ENCODE measurements around the gene HAGH.
A peak's percentile ranks its signal among the peaks of the same experiment; 100 is the strongest.

The HAGH gene

GRCh38 chr16:1772362-1772907 is 54.2 kb downstream of the HAGH start, which contains the start of gene EME2:
EME2 (plus strand) TSS chr16:1772810; CDS start chr16:1773228, 418 bp downstream.
- DNase-seq = peak; percentile 13 to 77 (median 52)

GRCh38 chr16:1771864-1772361 is 54.7 kb downstream of the HAGH start:
- DNase-seq = peak in 1 of 6 experiments; percentile 49

- peak; percentile 40 to 66 (median 65) for DNase-seq
These were observed 55.3 kb downstream of the HAGH start, which contains the start of gene NME3 for GRCh38 chr16:1771188-1771863. NME3 (minus strand) TSS chr16:1771543; CDS start chr16:1771534, 9 bp downstream.

- DNase-seq = peak in 5 of 6 experiments; percentile 22 to 41 (median 33)
These were observed 56.1 kb downstream of the HAGH start for GRCh38 chr16:1770328-1771187.

DNA sequence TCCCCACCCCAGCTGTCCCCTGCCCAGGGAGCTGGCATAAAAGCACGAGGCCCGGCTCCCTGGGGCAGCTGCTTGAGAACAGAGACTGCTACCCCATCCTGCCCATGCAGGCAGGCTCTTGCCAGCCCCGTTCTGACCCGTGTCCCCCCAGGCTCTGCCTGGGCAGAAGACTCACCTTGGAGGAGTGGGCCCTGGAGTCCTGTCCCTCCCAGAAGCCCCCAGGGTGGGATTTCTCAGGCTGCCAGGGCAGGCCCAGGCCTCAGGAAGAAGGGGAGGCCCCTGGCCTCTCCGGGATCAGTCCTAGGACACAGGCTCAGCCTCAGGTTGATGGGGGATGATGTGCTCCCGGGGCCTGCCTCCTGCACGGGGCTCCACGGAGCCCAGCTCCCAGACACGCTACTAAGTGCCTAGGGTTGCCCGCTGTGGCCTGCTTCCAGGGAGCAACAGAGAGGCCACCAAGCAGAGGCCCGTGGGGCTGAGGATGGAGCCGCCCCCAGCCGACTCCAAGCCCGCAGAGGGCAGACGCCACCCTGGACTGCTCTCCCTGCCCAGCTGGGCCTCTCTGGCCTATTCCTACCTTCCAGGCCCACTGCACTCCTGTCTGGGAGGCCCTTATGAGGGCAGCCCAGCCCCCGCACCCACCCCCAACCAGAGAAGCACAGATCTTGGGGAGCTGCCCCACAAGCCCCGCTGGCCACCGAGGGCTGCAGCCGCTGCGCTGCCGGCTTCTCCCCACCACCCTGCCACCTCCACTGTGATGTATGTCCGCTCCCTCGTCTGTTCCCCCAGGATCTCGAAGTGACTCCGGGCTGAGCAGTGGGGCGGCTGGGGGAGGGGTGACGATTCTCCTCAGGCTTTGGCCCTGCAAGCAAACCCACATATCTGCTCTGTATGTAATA is 57.0 kb downstream of the HAGH start:
- DNase-seq = no peak

DNA sequence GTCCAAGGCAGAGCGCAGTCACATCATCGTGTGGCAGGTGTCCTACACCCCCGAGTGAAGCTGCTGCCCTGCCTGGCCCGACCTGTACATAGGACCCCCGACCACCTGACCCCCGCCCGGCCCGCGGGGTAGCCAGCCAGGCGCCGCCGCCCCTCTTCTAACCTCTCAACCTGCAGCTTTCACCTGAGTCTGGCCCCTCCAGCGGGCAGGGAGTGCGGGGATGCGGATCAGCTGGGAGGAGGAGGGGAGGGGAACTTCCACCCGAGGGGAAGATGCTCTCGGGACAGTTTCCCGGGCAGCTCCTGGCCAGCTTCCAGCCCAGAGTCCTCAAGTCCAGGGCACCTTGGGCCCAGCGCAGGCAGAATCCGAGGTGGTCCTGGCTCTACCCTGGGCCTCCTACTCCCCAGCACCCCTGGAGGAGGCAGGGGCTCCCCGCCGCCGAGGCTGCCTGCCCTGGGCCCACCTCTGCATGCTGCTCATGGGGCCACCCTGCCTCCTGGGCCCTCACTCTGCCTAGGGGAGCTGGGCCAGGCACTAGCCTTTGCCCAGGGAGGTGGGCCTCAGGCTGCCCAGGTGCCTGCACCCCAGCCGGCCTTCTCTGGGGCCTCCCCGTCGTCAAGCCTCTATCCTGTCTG is 57.7 kb downstream of the HAGH start:
- DNase-seq = no peak

DNA sequence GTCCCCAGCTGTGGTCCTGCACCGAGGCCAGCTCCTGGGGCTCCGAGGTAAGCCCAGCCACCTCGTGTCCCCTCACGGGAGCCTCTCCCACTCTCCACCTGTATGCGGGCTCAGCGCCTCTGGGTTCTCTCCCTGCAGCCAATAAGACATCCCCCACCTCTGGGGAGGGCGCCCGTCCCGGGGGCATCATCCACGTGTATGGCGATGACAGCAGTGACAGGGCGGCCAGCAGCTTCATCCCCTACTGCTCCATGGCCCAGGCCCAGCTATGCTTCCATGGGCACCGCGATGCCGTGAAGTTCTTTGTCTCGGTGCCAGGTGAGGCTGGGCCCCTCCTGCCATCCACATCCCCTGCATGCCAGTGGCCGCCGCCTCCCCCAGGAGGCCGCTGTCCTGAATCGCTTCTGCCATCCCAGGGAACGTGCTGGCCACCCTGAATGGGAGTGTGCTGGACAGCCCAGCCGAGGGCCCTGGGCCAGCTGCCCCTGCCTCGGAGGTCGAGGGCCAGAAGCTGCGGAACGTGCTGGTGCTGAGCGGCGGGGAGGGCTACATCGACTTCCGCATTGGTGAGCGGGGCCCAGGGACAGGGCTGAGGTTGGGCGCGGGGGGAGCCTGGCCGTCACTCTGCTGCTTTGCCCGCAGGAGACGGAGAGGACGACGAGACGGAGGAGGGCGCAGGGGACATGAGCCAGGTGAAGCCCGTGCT is 58.4 kb downstream of the HAGH start:
- no peak for DNase-seq

DNA sequence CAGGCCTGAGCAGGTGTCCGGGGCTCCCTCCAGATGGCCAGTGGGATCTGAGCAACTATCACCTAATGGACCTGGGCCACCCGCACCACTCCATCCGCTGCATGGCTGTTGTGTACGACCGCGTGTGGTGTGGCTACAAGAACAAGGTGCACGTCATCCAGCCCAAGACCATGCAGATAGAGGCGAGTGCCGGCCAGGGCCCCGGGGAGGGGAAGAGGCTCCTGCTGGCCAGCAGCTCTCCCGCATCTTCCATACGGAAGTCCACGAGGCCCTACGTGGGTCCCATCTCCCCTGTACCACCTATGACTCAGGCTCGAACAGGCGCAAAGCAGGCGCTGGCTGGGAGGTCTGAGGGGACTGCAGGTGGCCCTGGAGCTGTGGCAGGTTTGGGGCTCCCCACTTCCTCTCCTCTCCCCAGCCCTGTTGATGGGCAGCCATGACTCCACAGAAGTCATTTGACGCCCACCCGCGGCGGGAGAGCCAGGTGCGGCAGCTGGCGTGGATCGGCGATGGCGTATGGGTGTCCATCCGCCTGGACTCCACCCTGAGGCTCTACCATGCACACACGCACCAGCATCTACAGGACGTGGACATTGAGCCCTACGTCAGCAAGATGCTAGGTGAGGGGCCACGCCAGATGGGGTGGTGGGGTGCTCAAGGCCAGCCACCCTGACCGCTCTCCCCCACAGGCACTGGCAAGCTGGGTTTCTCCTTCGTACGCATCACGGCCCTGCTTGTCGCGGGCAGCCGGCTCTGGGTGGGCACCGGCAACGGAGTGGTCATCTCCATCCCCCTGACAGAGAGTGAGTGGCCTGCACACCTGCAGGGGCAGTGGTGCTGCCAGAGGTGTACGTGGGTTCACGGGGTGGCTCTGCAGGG is 59.3 kb downstream of the HAGH start:
- no peak for DNase-seq

DNA sequence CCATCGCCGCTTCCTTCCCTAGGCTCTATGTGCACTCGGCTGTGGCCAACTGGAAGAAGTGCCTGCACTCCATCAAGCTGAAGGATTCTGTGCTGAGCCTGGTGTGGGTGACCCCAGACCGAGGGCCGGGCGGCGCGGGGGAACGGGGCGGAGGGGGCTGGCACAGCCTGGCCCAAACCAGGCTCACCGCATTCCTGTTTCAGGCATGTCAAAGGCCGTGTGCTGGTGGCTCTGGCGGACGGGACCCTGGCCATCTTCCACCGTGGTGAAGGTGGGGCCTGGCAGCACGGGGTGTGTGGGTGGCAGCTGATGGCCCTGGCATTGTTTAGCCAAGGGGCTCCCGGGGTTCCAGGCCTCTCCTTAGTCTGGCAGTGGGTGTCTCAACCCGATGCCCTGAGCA is 59.9 kb downstream of the HAGH start:
- DNase-seq = no peak

DNA sequence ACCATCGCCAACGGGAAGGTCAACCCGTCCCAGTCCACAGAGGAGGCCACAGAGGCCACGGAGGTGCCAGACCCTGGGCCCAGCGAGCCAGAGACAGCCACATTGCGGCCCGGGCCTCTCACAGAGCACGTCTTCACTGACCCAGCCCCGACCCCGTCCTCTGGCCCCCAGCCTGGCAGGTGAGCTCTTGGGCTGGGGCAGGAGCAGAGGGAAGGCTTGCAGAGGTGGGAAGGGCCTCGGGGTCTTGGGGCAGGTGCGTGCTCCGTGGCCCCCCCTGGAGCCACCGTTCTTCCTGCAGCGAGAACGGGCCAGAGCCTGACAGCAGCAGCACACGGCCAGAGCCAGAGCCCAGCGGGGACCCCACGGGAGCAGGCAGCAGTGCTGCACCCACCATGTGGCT is 60.4 kb downstream of the HAGH start:
- no peak for DNase-seq

- no peak for DNase-seq
These were observed 60.8 kb downstream of the HAGH start for GRCh38 chr16:1765826-1766225.

DNA sequence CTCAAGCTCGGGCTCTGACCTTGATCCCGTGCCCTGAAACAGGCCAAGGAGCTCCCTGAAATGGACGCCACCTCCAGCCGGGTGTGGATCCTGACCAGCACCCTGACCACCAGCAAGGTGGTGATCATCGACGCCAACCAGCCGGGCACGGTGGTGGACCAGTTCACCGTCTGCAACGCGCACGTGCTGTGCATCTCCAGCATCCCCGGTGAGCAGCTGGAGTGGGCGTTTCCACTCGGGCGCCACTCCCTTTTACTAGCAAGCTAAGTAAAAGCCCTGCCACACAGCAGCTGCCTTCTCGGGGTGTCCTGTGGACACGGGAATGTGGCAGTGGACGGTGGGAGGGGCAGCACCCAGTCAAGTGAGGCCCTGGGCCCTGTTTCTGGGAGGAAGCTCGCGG is 61.7 kb downstream of the HAGH start:
- DNase-seq = no peak

GRCh38 chr16:1763521-1764511 is 62.8 kb downstream of the HAGH start:
- DNase-seq = no peak

DNA sequence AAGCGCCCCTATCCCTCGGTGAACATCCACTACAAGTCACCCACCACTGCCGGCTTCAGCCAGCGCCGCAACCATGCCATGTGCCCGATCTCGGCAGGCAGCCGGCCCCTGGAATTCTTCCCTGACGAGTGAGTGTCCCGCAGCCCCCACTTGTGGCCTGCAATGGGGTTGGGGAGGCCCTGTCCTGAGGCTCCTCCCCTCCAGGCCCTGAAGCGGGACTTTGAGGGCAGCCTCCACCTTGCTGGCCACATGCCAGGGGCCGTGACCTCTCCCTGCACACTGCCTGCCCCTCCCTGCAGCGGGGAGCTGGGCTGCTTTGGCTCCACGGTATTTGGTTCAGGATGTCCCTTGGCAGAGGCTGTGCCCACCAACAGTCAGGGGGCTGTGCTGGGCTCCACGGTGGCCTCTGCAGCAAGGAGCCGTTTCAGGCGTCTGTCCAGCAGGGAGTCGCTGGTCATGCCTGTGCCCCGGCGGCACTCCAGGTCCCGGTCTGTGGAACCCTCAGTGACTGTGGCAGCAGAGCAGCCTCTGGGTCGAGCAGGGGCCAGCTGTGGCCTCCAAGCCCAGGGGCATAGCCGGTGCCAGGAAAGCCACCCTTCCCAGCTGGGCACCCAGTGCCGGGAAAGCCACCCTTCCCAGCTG is 63.6 kb downstream of the HAGH start:
- no peak for DNase-seq

DNA sequence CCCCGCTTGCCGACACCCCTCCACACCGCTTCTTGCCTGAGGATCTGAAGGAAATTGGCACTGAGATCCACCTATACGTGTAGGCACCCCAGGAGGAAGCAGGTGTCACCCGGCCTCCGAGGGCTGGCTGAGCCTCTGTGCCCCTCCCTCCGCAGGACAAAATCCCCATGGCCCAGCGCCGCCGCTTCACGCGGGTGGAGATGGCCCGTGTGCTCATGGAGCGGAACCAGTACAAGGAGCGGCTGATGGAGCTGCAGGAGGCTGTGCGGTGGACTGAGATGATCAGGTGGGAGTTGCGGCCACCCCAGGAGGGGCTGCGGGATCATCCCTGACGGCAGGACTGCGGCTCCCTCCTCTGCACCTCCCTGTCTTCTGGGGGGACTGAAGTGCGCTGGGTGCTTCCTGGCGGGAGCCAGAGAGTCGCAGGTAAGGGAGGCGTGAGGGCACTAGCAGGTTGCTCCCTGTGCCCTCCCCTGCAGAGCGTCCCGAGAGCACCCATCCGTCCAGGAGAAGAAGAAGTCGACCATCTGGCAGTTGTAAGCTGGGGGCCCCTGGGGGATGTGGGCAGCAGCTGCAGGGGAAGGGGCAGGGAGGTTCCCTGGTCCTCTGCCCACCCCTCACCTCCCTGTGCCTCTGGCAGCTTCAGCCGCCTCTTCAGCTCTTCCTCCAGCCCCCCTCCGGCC is 64.3 kb downstream of the HAGH start:
- no peak for DNase-seq

DNA sequence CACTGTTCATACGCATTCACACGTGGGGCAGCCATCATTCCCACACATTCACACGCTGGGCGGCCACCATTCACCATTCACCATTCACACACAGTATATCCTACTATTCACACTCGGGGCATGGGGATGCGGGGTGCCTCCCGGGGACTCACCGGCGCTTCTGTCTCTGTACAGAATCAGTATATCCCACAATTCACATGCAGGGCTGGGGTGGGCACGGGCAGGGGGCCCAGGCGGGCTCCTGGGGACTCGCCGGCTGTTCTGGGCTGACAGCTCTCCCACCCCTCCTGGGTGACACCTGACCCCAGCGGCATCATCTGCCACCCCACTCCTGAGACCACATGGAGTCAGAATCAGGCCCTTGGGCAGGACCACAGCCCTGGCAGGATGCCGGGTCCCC is 64.9 kb downstream of the HAGH start:
- no peak for DNase-seq

DNA sequence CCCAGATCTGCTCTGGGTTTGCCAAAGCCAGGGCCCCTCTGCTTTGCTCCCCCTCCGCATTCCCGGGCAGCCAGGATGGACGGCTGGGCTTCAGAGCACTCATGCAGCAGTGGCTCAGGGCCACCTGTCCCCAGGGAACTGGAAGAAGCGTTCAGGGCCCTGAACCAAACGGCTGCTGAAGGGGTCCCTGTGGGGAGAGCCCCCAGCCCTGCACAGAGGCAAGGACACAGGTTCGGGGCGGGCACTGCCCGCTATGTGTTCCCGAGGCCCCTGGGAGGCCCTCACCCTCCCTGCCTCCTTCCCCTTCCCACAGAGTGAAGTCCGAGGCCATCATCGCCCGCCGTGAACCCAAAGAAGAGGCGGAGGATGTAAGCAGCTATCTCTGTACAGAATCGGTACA is 65.7 kb downstream of the HAGH start:
- DNase-seq = no peak

DNA sequence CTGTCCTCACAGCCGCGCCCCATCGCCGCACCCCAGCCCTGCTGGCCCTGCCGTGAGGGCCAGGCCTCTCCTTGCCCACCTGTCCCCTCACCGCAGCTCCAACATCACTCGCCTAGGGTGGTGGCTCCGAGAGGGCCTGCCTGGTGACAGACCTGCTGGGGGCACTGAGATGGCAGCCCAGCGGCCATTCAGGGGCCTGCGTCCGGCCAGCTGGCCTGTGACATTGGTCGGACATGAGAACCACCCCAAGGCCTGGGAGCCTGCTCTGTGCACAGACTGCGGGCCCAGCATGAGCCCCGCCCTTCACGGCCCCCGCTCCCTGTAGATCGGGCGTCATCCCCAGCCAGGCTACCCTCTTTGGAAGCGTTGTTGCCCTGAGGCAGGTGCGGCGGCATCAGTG is 67.1 kb downstream of the HAGH start:
- no peak for DNase-seq
